GM19372 (cell line): Measurements from ENCODE around the gene SEC23B.
A peak's percentile ranks its signal among the peaks of the same experiment; 100 is the strongest.

Source experiments
- ATAC-seq: cut with Tn5 transposase; IDR thresholded peaks from one replicate; pipeline ENCODE4 v1.9.1; 2021; ENCODE audit warnings: mild to moderate bottlenecking, low read depth, moderate library complexity; ENCODE audit not compliant: unreplicated experiment

Gene SEC23B

GRCh38 chr20:18580012-18580411, 72.3 kb downstream of the SEC23B start:
- no peak for ATAC-seq

DNA sequence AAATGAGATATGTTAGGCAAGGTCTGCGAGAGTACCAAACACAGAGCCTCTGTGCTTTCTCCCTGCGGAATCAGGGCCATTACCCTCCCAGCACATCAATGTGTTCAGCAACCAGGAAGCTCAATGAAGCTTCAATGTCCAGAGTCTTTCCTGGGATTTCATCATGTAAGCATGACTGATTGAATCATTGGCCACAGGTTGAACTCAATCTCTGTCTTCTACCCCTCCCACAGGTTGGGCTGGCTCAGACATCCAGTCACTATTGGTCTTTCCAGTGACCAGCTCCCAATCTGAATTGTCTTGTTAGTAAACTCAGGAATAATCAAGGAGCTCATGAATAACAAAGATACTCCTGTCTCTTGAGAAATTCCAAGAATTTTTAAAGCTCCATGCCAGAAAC, 77.4 kb downstream of the SEC23B start:
- no peak for ATAC-seq

DNA sequence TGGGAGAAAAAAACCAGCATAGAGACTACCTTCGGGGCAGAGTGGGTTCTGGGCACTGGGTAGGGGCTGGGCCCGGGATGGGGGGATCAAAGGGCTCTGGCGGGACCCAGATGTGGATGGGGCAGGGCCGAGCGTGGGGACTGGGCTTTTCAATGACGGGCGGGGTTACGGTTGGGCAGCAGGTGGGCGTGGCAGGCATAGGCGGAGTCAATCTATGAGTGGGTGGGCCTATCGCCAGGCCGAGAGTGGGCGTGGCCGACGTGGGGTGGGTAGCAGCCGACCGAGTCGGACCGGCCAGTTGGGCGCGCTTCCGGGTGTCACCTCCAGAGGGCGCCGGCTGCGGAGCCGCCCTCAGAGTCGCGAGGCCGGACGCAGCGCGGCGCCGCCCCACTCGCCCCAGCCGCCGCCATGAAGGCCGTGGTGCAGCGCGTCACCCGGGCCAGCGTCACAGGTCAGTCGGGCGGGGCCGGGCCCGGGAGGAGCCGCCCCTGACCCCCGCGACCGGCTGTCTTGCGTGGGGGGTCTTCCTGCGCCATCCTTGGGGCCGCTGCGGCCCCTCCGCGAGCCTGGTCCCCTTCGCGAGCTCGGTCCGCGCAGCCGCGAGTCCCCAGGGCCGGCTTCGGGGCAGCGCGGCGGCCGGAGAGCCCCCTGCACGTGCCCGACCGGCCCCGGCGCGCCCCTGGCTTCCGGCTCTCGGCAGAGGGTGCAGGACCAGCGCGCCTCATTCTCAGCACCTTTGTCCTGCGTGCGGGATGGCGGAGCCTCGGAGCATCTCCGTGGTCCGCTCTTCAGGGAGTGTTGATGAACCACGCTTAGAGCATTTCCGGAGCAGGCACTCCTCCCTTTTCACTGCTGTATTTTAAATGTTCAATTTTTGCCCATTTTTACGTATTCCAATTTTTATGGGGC, 80.2 kb downstream of the SEC23B start, which contains the start of gene DTD1:
Gene DTD1, plus strand, starts transcription at position 390 of the 909 bp plus-strand sequence. Its CDS starts 19 bp downstream, at position 409.
- ATAC-seq, result peak; percentile 78

DNA sequence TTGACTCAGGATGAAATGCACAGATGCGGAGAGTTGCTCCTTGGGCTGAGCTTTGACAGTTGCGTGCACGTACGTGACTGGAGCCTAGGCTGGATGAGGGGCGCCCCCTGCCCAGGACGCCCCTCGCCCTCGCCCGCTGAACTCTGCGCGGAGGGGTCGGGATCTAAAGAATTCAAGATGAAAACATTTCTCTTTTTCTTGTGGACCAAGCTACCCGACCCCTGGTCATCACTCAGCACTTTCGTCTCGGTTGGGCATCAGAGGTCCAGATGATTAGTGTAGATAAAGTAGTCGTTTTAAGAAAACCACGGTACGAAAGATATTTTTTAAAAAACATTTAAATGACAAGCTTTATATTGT, 80.8 kb downstream of the SEC23B start:
- no peak for ATAC-seq

GRCh38 chr20:18589941-18590674, 82.4 kb downstream of the SEC23B start:
- no peak for ATAC-seq

- no peak for ATAC-seq
These were observed 88.5 kb downstream of the SEC23B start for GRCh38 chr20:18596270-18596669.

- ATAC-seq, result no peak
These were observed 102.0 kb downstream of the SEC23B start for GRCh38 chr20:18609741-18610140.
